Measurements from ENCODE around the gene TNFSF8. TPM values are rescaled to one million over a fixed set of nuclear protein-coding genes. Genes with fewer than 3 reads are reported as not detected.

Gene TNFSF8
- total RNA-seq, 1 donor, result not detected

DNA sequence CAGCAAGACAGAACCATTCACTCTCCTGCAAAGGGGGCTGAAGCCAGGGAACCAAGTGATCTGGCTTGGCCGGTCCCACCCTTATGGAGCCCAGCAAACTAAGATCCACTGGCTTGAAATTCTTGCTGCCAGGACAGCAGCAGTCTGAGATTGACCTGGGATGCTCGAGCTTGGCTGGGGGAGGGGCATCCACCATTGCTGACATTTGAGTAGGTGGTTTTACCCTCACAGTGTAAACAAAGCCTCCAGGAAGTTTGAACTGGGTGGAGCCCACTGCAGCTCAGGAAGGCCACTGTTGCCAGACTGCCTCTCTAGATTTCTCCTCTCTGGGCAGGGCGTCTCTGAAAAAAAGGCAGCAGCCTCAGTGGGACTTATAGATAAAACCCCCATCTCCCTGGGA is 60.5 kb downstream of the TNFSF8 start:
- no peak overlapping the region for H3K4me3 ChIP-seq (ENCODE audit: low read depth, low read length)
- no peak for TF ChIP-seq CTCF (IDR thresholded peaks at IDR 0.05; ENCODE audit: insufficient read depth, low read length)
- DNase-seq (ENCODE audit: low read depth), result no peak

DNA sequence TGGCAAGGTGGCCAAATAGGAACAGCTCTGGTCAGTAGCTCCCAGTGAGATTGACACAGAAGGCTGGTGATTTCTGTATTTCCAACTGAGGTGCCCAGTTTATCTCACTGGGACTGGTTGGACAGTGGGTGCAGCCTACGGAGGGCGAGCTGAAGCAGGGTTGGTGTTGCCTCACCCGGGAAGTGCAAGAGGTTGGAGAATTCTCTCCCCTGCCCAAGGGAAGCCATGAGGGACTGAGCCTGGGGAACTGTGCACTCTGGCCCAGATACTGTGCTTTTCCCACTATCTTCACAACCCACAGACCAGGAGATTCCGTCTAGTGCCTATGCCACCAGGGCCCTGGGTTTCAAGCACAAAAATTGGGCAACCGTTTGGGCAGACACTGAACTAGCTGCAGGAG is 61.0 kb downstream of the TNFSF8 start:
- no peak for TF ChIP-seq CTCF (IDR thresholded peaks at IDR 0.05; ENCODE audit: insufficient read depth, low read length)
- DNase-seq (ENCODE audit: low read depth), result no peak
- H3K4me3 ChIP-seq (ENCODE audit: low read depth, low read length), result no peak overlapping the region

DNA sequence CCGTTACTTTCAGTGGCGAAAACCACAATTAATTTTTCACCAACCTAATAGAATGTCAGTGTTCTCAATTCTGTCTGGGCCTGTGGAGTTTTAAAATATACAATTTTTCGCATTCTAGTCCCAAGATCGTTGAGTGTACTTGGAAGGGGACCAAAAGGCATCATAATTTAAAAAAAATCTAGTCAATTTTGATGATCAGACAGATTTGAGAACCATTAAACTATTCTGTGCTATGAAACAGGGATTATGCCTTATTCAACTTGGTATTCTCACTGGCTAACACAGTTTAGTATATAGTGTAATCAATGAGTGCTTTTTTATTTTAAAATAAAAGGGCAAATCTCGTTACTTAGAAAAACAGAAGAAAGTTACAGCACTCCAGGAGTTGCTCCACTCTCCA is 63.1 kb downstream of the TNFSF8 start:
- H3K4me3 ChIP-seq (ENCODE audit: low read depth, low read length), result no peak overlapping the region
- DNase-seq (ENCODE audit: low read depth), result no peak
- no peak for TF ChIP-seq CTCF (IDR thresholded peaks at IDR 0.05; ENCODE audit: insufficient read depth, low read length)

- DNase-seq (ENCODE audit: low read depth), result no peak
- no peak for TF ChIP-seq CTCF (IDR thresholded peaks at IDR 0.05; ENCODE audit: insufficient read depth, low read length)
- no peak overlapping the region for H3K4me3 ChIP-seq (ENCODE audit: low read depth, low read length)
Measured at GRCh38 chr9:114864471-114864870, 65.9 kb downstream of the TNFSF8 start.

- TF ChIP-seq CTCF (IDR thresholded peaks at IDR 0.05; ENCODE audit: insufficient read depth, low read length), result no peak
- DNase-seq (ENCODE audit: low read depth), result no peak
Measured at GRCh38 chr9:114861922-114862605, 68.3 kb downstream of the TNFSF8 start.

GRCh38 chr9:114861273-114861672 is 69.1 kb downstream of the TNFSF8 start:
- DNase-seq (ENCODE audit: low read depth), result no peak
- TF ChIP-seq CTCF (IDR thresholded peaks at IDR 0.05; ENCODE audit: insufficient read depth, low read length), result no peak
- H3K4me3 ChIP-seq (ENCODE audit: low read depth, low read length), result no peak overlapping the region

More at GRCh38 chr9:114861922-114862605, 68.3 kb downstream of the TNFSF8 start:
- H3K4me3 ChIP-seq (ENCODE audit: low read depth, low read length), result no peak overlapping the region

DNA sequence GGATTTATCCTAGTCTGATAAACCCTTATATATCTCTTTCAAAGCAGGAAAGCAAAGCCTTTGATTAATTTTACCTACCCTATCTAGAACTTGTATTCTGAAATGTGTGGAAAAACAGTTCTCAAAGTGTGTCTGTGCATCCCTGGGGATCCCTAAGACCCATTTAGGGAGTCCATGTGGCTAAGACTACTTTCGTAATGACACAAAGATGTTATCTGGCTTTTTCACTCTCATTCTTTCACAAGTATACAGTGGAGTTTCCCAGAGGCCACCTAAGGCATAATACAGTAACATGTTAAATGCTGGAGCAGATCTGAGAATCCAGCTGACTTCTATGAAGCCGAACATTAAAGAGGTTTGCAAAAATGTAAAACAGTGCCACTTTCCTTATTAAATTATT is 70.2 kb downstream of the TNFSF8 start:
- no peak overlapping the region for H3K4me3 ChIP-seq (ENCODE audit: low read depth, low read length)
- TF ChIP-seq CTCF (IDR thresholded peaks at IDR 0.05; ENCODE audit: insufficient read depth, low read length), result no peak
- no peak for DNase-seq (ENCODE audit: low read depth)
